OCI-LY1 (cell line): ENCODE results near the gene GALNT17.

ENCODE experiments used
- CTCF ChIP-seq: fragments of 200-600 bp; sonication (generic), shearing (Covaris generic); IDR thresholded peaks from 2 replicates; pipeline ENCODE4 v1.5.1; 2017; ENCODE audit warnings: mild to moderate bottlenecking, antibody characterized with exemption, low read length, moderate library complexity, mixed read lengths
- EZH2 ChIP-seq: fragments of 200-600 bp; sonication (generic), shearing (Covaris generic); IDR thresholded peaks from 2 replicates; pipeline ENCODE4 v1.8.0; 2017; ENCODE audit warnings: borderline replicate concordance, mixed run types, mild to moderate bottlenecking, antibody characterized with exemption, low read length, moderate library complexity, mixed read lengths

DNA sequence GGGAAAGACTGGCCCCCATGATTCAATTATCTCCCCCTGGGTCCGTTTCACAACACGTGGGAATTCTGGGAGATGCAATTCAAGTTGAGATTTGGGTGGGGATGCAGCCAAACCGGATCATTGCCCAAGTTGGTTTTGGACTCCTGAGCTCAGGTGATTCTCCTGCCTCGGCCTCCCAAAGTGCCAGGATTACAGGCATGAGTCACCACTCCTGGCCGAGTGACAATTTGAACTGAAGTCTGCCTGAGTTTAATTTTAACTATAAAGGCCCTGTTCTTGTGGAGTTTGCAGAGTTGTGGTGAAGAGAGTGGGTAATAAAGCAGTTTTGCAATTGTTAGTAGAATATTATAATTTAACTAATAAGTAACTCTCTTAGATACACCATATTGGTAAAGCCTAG lies 78.3 kb downstream of the GALNT17 start:
- TF ChIP-seq CTCF: no peak
- TF ChIP-seq EZH2: no peak
